Astrocyte (in vitro differentiated cells and primary cell): ENCODE measurements around the gene HTR3E.

Experiments
- CTCF ChIP-seq: IDR thresholded peaks from 2 replicates; pipeline ENCODE4 v1.5.1; 2011; ENCODE audit warnings: low read depth, mild to moderate bottlenecking, inconsistent platforms, low read length, moderate library complexity; ENCODE audit not compliant: insufficient read depth
- EZH2 ChIP-seq: IDR thresholded peaks from 2 replicates; pipeline ENCODE4 v1.6.1; 2012; ENCODE audit warnings: mild to moderate bottlenecking, low read length, inconsistent platforms; ENCODE audit not compliant: insufficient read depth

- TF ChIP-seq CTCF (no peak), EZH2 (no peak)
Measured at GRCh38 chr3:184148076-184148475, 51.2 kb downstream of the HTR3E start.
